ENCODE data around the gene MYO19. TPM values are rescaled to one million over a fixed set of nuclear protein-coding genes. Genes with fewer than 3 reads are reported as not detected.

Gene MYO19
- total and polyA plus RNA-seq, 9 donors = 13.4 to 46.7 (median 26.1) TPM

GRCh38 chr17:36481829-36482228 lies 52.8 kb downstream of the MYO19 start:
- H3K9me3 ChIP-seq = no peaks in the 10 kb centered on the region
- H3K27me3 ChIP-seq = no peaks in the 10 kb centered on the region
- TF ChIP-seq POLR2A (IDR thresholded peaks at IDR 0.05) (no peak), EP300 (IDR thresholded peaks at IDR 0.05) (no peak)
- TF ChIP-seq, protein P1, sequence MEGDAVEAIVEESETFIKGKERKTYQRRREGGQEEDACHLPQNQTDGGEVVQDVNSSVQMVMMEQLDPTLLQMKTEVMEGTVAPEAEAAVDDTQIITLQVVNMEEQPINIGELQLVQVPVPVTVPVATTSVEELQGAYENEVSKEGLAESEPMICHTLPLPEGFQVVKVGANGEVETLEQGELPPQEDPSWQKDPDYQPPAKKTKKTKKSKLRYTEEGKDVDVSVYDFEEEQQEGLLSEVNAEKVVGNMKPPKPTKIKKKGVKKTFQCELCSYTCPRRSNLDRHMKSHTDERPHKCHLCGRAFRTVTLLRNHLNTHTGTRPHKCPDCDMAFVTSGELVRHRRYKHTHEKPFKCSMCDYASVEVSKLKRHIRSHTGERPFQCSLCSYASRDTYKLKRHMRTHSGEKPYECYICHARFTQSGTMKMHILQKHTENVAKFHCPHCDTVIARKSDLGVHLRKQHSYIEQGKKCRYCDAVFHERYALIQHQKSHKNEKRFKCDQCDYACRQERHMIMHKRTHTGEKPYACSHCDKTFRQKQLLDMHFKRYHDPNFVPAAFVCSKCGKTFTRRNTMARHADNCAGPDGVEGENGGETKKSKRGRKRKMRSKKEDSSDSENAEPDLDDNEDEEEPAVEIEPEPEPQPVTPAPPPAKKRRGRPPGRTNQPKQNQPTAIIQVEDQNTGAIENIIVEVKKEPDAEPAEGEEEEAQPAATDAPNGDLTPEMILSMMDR (IDR thresholded peaks at IDR 0.05) = no peak
- H3K4me1 ChIP-seq (ENCODE audit: insufficient read depth) = peaks cover 11% of the 10 kb centered on the region
- no peak overlapping the region for H3K27ac ChIP-seq
- intact Hi-C loops (cut with DNase I) = loop anchor here in 2 of 4 donors (10.0 kb wide), 2 partner anchors 507 to 717 kb away; partner anchors contain the start of gene C17orf50 (in 1 of the 2)
- no peaks in the 10 kb centered on the region for H3K36me3 ChIP-seq
- DNase-seq = no peak
- H3K4me3 ChIP-seq = no peak overlapping the region
- 46 to 61% (median 60%) methylated on average over 7 of the region's 7 CpGs for WGBS, 3 donors

- H3K9me3 ChIP-seq = no peaks in the 10 kb centered on the region
- no peak overlapping the region for H3K4me3 ChIP-seq
- DNase-seq = no peak
- H3K36me3 ChIP-seq = no peaks in the 10 kb centered on the region
- H3K27me3 ChIP-seq = no peaks in the 10 kb centered on the region
- no peaks in the 10 kb centered on the region for H3K4me1 ChIP-seq (ENCODE audit: insufficient read depth)
- H3K27ac ChIP-seq = no peak overlapping the region
- WGBS, 3 donors = 62 to 77% (median 74%) methylated on average over 4 of the region's 4 CpGs
- intact Hi-C loops (cut with DNase I) = loop anchor here in 1 of 4 donors (10.0 kb wide), 1 partner anchor 501 kb away; no protein-coding TSS in a partner anchor
- TF ChIP-seq, protein P1 (IDR thresholded peaks at IDR 0.05) = no peak
- TF ChIP-seq EP300 (IDR thresholded peaks at IDR 0.05) (no peak), POLR2A (IDR thresholded peaks at IDR 0.05) (no peak)
Measured at GRCh38 chr17:36475346-36475970, 59.2 kb downstream of the MYO19 start.

- no peak overlapping the region for H3K4me3 ChIP-seq
- no peaks in the 10 kb centered on the region for H3K9me3 ChIP-seq
- H3K27ac ChIP-seq = no peak overlapping the region
- no peaks in the 10 kb centered on the region for H3K4me1 ChIP-seq (ENCODE audit: insufficient read depth)
- H3K36me3 ChIP-seq = no peaks in the 10 kb centered on the region
- intact Hi-C loops (cut with DNase I) = loop anchor here in 1 of 4 donors (10.0 kb wide), 1 partner anchor 500 kb away; no protein-coding TSS in a partner anchor
- H3K27me3 ChIP-seq = no peaks in the 10 kb centered on the region
- 57 to 67% (median 64%) methylated on average over 7 of the region's 7 CpGs for WGBS, 3 donors
- no peak for DNase-seq
- TF ChIP-seq, protein P1 (IDR thresholded peaks at IDR 0.05) = no peak
- TF ChIP-seq EP300 (IDR thresholded peaks at IDR 0.05) (no peak), POLR2A (IDR thresholded peaks at IDR 0.05) (no peak)
Measured at GRCh38 chr17:36474571-36474970, 60.1 kb downstream of the MYO19 start.

DNA sequence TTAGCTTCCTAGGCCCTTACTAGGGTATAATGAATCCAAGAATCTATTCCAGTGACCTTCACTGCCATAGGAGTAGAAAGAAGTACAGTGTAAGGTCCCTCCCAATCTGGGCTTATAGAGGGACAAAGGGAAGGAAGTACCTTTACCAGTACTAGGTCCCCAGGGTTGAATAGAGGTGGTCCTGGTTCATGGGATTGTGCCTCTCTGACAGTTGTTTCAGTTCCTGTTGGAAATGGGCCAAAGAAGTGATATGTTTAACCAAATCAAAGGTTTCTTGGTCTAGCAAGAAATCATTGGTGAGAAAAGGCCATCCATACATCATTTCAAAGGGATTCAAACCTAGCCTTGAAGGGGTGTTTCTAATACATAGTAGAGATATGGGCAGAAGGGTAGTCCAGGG lies 64.2 kb downstream of the MYO19 start:
- DNase-seq = no peak
- TF ChIP-seq POLR2A (IDR thresholded peaks at IDR 0.05) = no peak

DNA sequence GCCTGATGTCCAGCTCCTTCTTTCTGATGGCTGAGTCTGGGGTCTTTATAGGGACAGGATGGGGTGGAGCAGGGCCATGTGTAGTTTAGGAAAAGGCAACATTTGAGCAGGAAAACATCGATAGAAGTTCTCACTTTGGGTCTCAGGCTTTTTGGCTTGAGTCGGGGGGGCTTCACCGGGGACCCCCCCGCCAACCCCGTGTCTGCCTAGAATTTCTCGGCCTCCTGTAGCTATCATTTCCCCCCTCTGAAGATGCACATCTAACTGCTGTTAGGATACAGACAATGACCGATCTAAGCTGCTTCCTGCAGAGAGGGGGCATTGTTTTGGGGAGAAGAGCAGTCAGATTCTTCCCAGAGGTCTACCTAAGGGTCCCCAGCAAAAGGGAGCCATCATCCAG lies 64.9 kb downstream of the MYO19 start:
- Histone ChIP-seq H3K27me3 (no peaks in the 10 kb centered on the region), H3K27ac (no peak overlapping the region), H3K9me3 (no peaks in the 10 kb centered on the region), H3K4me3 (no peak overlapping the region), H3K4me1 (ENCODE audit: insufficient read depth) (no peaks in the 10 kb centered on the region), H3K36me3 (no peaks in the 10 kb centered on the region)
- WGBS, 3 donors = 55 to 67% (median 63%) methylated on average over 7 of the region's 7 CpGs
- intact Hi-C loops (cut with DNase I) = loop anchor here in 1 of 4 donors (10.0 kb wide), 1 partner anchor 495 kb away; no protein-coding TSS in a partner anchor
- no peak for DNase-seq
- TF ChIP-seq POLR2A (IDR thresholded peaks at IDR 0.05) (no peak), EP300 (IDR thresholded peaks at IDR 0.05) (no peak)
- TF ChIP-seq, protein P1 (IDR thresholded peaks at IDR 0.05) = no peak

More for the DNA sequence above, 64.2 kb downstream of the MYO19 start:
- Histone ChIP-seq H3K4me3 (no peak overlapping the region), H3K27ac (no peak overlapping the region), H3K27me3 (no peaks in the 10 kb centered on the region), H3K36me3 (no peaks in the 10 kb centered on the region), H3K4me1 (ENCODE audit: insufficient read depth) (no peaks in the 10 kb centered on the region), H3K9me3 (no peaks in the 10 kb centered on the region)
- intact Hi-C loops (cut with DNase I) = loop anchor here in 1 of 4 donors (10.0 kb wide), 1 partner anchor 496 kb away; no protein-coding TSS in a partner anchor

Measured in ovary (tissue), 9 donors.